AG04450 (cell line): ENCODE measurements around the gene CCDC88C. TPM values are rescaled to one million over a fixed set of nuclear protein-coding genes. Genes with fewer than 3 reads are reported as not detected.

Experiments used
- CTCF ChIA-PET: fragments of 300-600, 350-600 bp; formaldehyde crosslinking; extraction: SDS; loops from one replicate; lab custom pipeline; 2022; ENCODE audit warnings: antibody characterized with exemption, inconsistent platforms; lab: Charles Lee
- POLR2A ChIA-PET: fragments of 350-600 bp; formaldehyde crosslinking; extraction: SDS; loops from one replicate; lab custom pipeline; 2021; ENCODE audit warnings: antibody characterized with exemption, inconsistent platforms; lab: Yijun Ruan, JAX
- DNase-seq: peaks from one replicate; pipeline ENCODE4 v3.0.0-alpha.2; 2011; ENCODE audit warnings: low read depth, low spot score
- H3K27ac ChIP-seq: one replicate; pipeline ENCODE4 v1.5.1; 2012; ENCODE audit warnings: low read depth, low read length, control low read depth
- H3K27me3 ChIP-seq: one replicate; pipeline ENCODE4 v1.6.0; 2012; ENCODE audit warnings: low read length; ENCODE audit not compliant: control insufficient read depth, insufficient read depth
- H3K4me3 ChIP-seq: 2 replicates; pipeline ENCODE4 v1.5.1; 2011; ENCODE audit warnings: mild to moderate bottlenecking, low read depth, low read length, control low read depth
- H3K9me3 ChIP-seq: 2 replicates; pipeline ENCODE4 v1.5.1; 2012; ENCODE audit warnings: low read length; ENCODE audit not compliant: control insufficient read depth, insufficient read depth
- CTCF ChIP-seq: IDR thresholded peaks from 2 replicates; pipeline ENCODE4 v1.5.1; 2011; ENCODE audit warnings: low read depth, low read length, control low read depth, inconsistent platforms
- polyA plus RNA-seq: library from polyadenylated mRNA; depleted of rRNA; stranded (reverse); fragments of >200 nt; gene quantifications from 2 replicates; pipeline ENCODE4 v1.2.3, GENCODE V29; 2011

Gene CCDC88C
- polyA plus RNA-seq, 1 experiment = 0.01 TPM

GRCh38 chr14:91377700-91378652, 39.6 kb downstream of the CCDC88C start:
- ChIA-PET POLR2A (no interaction called here), CTCF (no interaction called here)
- Histone ChIP-seq H3K27ac (no peak overlapping the region), H3K4me3 (no peak overlapping the region), H3K9me3 (no peaks in the 10 kb centered on the region), H3K27me3 (peaks cover 4% of the 10 kb centered on the region)
- no peak for TF ChIP-seq CTCF
- no peak for DNase-seq

- TF ChIP-seq CTCF = no peak
- Histone ChIP-seq H3K9me3 (no peaks in the 10 kb centered on the region), H3K27me3 (peaks cover 7% of the 10 kb centered on the region), H3K27ac (no peak overlapping the region), H3K4me3 (no peak overlapping the region)
- CTCF ChIA-PET = no interaction called here
- POLR2A ChIA-PET = no interaction called here
- DNase-seq = no peak
Observed at GRCh38 chr14:91376547-91377477, 40.8 kb downstream of the CCDC88C start.

GRCh38 chr14:91375720-91376452, 41.7 kb downstream of the CCDC88C start:
- no peak for DNase-seq
- TF ChIP-seq CTCF = no peak
- ChIA-PET CTCF (no interaction called here), POLR2A (no interaction called here)
- H3K27me3 ChIP-seq = peaks cover 7% of the 10 kb centered on the region
- H3K27ac ChIP-seq = no peak overlapping the region
- H3K4me3 ChIP-seq = no peak overlapping the region
- H3K9me3 ChIP-seq = no peaks in the 10 kb centered on the region; the same call in 1 of the 2 replicates

- ChIA-PET POLR2A (interaction anchor here (0.6 kb wide), 1 partner anchor 80 kb away, joined by 4 read pairs; no protein-coding TSS in a partner anchor), CTCF (no interaction called here)
- peaks cover 8% of the 10 kb centered on the region for H3K27me3 ChIP-seq
- DNase-seq = no peak
- no peaks in the 10 kb centered on the region; the same call in 1 of the 2 replicates for H3K9me3 ChIP-seq
- no peak overlapping the region for H3K4me3 ChIP-seq
- no peak for TF ChIP-seq CTCF
- H3K27ac ChIP-seq = no peak overlapping the region
Observed at GRCh38 chr14:91374879-91375702, 42.5 kb downstream of the CCDC88C start.
